GM21447 (cell line): ENCODE data around the gene CIPC.

Experiments used
- ATAC-seq: cut with Tn5 transposase; IDR thresholded peaks from one replicate; pipeline ENCODE4 v1.9.1; 2021; ENCODE audit not compliant: unreplicated experiment

Gene CIPC

DNA sequence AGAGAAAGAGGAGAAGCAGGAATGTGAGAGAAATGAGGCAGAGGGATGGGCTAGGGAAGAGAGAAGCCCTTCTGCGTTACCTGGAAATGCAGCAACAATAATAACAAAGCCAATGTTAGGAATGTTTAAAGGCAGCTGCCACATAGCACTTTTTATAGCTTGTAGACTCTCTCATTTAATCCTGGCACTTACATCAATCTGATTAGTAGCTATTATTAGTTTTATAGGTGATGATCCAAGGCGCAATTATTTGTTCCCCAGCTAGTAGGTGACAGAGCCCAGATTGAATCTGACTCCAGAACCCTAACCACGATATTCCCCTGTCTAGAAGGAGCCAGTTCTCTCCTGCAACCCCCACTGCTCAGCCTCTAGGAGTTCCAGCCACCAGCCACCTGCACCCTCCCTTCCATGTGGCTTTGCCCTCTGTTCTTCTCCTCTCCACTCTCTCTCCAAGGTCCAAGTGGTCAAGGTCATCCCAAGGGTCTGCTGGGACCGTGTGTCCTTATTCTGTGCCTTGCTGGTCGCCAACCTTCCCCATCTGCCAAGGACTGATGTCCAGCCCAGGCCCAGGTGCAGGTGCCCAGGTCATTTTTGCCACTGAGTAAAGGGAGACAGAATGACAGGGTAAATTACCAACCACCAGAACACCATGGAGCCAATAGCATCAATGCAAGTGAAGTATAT, 29.4 kb upstream of the CIPC start:
- no peak for ATAC-seq

DNA sequence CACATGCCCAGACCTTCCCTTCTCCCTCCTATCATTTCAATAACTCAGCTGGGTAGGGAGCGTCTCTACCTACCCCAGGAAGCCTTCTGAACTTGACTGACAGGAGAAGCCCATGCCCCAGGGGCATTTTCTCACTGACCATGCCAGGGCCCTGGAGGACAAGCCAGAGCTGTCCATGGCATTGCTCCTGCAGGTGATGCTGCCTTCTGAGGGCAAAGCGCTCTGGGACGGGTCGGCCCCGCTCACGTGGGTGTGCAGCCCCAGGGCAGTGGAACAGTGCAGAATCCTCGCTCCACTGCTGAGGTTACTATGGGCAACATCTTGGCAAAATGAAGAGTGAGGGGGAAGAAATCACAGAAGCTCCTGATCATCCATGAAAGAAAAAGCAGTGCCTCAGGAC, 28.5 kb upstream of the CIPC start:
- no peak for ATAC-seq

DNA sequence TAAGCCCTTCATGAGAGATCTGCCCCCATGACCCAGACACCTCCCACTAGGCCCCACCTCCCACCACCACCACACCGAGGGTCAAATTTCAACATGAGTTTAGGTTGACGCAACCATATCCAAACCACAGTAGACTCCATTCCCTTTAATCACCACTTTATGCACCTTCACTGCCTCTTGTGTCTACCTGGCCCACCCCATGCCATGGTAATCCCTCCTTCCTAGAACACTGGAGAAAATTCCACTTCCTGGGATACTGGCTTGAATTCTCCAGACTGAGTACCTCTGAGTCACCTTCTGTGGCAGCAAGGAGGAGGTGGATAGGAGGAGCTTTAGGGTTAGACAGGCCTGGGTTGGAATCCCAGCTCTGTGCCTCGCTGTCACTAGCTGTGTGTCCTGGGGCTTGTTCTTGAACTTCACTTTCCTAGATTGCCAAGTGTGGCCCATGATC, 26.1 kb upstream of the CIPC start:
- no peak for ATAC-seq

DNA sequence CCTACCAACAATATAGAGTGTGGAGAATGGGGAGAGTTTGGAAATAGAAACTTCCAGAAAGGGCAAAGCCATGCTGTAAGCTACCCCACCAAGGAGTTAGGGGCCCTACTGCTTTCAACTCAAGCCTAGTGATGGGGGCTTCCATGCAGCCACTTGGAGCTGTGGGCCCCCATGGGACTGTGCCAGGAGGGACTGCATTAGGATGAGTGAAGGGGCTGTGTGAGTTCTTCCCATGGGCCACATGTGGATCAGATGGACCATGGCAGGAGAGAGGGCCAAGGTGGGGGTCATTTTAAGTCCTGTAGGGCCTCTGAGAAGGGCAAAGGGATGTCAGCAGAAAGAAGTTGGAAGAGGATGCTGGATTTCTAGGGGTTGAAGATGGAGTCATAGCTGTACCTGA, 23.1 kb upstream of the CIPC start:
- ATAC-seq, result no peak

DNA sequence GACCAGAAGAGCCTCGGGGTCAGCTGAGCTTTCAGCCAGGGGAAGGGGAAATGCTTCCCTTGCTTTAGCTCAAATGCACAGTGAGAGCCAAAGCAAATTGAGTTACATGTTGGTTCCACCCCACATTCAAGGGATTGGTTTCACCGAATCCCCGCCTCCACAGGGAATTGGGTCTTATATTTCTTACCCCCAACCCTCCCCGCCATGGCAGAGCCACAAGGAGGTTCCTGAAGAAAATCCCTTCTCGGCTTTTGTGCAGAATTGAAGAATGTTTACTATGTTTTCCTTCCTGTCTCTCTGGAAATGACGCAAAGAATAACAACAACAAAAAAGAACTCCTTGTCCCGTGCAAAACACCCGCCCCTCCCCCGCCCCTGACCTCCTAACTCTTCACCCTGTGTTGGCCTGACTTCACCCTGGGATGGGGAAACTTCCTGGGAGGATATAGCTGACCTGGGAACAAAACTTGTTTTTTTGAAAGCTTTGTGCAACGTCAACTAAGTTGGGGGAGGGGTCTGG, 21.9 kb upstream of the CIPC start:
- no peak for ATAC-seq

DNA sequence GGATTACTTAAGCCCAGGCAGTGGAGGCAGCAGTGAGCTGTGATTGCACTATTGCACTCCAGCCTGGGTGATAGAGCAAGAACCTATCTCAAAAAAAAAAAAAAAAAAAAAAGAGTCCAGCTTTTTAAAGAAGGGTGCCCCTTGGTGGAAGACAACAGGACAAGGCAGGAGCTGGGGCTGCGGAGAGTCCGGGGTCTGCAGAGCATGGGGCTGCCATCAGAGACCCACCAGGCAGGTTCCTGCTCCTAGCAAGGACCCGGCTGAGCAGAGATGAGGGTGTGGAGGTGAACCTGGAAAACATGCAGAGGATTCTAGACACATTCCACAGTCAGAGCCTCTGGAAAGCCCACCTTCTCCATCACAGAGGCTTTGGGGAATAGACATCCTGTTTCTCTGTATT, 21.0 kb upstream of the CIPC start:
- ATAC-seq, result no peak

DNA sequence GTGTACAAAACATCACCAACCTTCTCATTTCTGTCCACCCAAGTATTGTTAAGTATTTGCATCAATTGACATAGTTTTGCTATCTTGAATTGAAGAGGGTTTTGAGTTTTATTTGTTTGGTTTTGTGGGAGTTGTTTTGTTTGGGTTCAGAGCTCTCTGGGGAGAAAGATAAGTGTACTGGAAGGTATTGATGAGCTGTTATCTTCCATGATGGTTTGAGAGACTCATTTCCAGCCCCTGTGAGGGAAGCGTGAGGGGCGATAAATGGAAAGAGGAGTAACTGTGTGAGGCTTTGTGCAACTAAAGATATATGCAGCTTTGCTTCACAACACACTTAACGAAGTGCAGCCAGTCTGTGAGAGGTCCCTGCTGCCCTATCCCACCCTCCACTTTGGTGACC, 15.7 kb upstream of the CIPC start:
- ATAC-seq, result no peak

DNA sequence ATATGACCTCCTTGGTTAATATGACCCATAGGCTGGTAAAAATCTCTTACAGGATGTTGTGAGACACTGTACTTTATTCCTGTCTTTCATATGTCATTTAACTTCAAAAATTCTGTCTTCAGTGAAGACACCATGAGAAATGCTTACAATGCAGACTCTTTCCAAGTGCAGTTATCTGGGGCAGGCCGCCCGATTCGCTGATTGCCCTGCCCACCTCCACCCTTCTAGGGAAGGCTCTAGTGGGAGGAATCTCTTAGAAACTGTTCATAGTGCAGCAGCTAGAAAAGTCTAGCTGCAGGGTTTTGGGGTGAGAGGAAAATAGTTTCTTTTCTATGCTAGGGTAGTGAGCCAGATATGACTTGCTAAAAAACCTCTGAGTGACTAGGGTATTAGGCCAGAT, 15.0 kb upstream of the CIPC start:
- ATAC-seq, result no peak

DNA sequence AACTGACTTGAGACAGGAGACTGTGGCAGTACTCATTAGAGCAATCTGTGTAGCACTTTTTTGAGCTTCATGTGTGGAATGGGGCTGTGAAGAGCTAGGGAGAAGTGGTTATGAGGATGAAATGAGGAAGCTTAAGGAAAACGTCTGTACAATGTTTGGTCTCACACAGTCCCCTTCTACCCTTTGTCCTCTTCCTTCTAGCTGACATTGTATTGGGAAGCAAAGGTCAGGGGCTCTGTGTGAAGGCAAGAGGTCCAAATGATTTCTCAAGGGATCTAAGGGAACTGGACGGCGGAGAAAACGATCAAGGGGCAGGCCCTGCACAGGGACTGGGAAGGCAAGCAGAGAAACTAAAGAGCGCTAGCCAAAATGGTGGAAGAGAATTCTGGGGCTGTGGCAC, 13.1 kb upstream of the CIPC start:
- ATAC-seq, result no peak

DNA sequence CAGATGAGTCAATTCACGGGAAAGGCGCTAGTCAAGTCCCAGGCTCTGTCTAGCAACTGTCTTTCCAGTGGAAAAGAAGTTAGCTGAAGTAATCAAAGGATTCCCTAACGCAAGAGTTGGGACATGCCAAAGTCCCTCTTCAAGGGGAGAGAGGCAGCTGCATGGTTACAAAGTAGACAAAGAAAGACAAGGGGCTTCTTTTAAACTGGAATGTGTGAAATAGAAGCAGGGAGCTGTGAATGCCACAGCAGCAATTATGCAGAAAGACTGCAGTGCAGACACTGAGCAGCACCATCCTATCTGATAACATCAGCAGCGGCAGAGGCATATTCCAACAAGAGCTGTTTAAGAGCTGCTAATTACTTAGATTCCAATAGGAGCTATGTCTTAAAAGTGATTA, 12.5 kb upstream of the CIPC start:
- no peak for ATAC-seq

DNA sequence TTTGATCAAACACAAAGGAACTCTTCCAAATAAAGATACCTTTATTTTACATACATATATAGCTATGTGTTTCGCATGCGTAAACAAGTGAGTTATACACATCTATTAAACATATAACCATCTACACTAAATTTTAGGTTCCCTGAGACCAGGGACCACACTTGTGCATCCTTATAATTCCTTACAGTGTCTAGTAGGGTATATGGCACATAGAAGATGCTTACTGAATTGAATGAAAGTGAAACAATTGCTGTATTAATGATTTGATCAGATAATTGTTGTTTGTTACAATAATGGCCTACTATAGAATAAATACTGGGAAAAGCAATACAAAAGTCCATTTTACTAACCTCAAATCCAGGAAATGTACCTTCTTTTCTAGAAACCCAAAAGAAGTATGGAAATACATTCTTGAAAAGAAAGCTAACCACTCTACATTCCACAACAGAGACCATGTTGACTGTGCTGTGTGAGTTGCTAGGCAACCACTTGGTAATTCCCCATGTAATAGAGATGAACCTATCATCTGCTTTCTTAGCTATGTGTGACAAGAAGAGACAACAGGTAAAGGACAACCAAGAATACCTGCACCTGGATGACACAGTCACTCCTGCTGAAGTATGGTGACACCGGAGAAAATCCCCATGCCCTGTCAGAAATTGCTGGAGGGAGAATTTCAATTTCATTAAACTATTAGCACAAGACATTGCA, 11.9 kb upstream of the CIPC start:
- no peak for ATAC-seq

DNA sequence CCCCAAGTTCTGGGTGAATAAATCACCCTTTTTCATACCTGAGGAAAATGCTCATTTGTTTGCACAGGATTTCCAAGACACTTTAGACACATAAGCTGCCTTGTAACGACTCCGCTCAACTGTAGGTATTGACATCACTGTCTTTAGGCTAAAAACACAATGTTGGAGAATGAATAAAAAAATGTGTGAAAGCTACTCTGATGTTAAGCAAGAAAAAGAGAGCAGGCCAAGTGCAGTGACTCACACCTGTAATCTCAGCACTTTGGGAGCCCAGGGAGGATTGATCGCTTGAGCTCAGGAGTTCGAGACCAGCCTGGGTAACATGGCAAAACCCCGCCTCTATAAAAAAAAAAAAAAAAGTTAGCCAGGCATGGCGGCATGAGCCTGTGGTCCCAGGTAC, 11.1 kb upstream of the CIPC start:
- ATAC-seq, result no peak

DNA sequence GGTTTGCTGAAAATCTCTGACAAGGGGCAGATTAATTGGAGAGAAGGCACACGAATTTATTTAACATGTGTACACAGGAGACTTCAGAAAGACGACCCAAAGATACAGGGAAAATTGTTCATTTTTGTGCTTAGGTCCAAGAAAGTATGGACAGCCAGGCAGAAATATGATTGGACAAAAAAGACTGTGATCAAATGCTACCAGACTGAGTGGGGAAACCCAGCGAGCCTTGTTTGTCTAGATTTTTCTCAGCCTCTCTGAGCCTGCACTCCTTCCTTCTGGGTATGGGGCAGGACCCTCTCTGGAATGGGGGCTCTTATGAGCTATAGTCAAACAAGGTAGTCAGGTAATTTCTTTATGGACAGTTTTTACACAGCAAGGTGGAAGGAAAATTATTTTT, 10.4 kb upstream of the CIPC start:
- ATAC-seq, result no peak

DNA sequence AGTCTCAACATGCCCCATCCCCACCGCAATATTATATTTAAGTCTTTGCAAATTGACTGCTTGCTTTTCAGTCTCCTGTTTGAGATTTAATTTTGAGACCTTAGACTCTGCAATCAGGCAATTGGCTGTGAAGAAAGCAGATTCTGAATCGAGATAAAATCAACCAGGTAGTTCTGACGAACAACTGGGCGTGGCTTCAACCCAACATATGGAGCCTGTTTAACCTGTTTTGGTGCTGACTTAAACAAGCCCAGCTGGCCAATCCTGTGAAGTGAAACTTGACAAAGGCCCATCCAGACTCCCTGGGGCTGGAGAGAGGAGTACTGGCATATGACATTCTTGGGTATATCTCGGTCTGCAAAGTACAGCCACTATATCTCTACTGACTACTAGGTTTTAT, 9.8 kb upstream of the CIPC start:
- ATAC-seq, result no peak

DNA sequence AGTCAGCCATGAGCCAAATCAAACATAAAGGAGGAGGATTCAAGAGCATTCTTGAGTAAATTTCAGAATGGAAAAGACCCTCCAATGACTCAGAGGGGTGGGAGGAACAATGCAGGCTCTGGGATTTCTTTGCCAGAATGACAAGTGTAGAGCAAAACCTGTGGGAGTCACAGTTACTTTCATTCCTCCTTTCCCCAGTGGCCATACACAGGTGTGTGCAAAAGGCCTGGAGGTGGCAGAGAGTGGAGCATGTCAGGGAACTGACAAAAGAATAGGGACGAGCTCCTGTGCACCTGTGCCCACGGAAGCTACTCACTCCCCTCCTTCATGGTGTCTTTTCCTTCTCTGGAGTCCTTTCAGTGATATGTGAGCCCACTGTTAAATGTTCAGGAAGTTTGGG, 9.4 kb upstream of the CIPC start:
- ATAC-seq, result no peak

DNA sequence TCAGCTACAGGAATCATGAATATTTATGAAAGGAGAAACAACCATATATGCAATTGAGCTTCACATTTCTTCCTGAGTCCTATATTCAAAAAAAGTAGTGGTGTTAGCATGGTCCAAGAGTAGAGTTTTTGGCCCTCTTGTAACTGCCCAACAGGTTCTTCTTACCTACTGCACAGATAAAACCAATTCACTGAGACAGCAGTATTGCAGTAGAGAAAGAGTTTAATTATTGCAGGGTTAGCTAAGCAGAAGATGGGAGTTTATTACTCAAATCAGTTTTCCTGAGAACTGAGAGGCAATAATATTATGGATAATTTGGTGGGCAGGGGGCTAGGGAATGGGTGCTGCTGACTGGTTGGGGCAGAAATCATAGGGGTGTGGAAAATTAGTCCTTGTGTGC, 6.5 kb upstream of the CIPC start:
- ATAC-seq, result no peak

DNA sequence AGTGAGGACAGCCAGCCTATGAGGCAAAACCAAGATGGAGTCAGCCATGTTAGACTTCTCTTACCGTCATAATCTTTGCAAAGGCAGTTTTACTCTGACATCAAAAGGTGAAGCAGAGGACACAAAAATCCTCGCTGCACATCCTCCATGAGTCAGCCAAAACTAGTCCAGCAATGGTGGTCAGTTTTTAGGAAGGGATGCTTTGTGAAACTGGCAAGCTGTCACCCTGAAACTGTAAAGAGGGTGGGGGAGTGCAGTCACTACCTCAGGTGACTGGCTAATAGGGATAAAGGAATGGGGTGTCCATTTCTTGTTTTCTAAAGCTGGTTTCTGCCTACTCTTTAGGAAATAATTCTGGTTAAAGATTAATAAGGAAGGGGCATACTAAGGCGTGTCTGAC, 5.4 kb upstream of the CIPC start:
- no peak for ATAC-seq

DNA sequence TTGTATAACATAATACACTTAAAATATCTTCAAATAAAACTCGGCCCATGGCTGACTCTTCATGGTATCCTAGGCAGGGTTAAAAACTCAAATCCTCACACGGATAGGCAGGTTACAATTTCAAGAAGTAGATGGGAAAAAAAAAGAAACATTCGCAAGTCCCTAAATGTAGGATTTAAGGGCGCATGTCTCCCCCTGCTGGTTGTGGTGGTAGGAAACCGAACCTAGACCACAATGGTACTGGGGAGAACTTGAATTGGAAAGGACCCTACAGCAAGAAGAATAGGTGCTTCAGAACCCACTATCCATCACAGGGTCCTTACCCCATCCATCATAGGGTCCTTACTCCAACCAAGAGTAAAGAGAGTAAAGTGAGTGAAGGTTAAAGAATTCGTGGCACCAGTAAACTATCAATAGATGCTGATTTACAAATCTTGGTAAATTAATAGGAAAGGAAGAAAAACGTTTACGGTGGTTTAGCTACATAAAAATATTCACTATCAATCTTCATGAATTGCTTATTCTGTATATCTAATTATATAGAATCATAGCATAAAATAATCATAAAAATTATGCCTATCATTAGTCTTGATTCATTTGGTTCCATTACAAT, 3.3 kb upstream of the CIPC start:
- no peak for ATAC-seq

DNA sequence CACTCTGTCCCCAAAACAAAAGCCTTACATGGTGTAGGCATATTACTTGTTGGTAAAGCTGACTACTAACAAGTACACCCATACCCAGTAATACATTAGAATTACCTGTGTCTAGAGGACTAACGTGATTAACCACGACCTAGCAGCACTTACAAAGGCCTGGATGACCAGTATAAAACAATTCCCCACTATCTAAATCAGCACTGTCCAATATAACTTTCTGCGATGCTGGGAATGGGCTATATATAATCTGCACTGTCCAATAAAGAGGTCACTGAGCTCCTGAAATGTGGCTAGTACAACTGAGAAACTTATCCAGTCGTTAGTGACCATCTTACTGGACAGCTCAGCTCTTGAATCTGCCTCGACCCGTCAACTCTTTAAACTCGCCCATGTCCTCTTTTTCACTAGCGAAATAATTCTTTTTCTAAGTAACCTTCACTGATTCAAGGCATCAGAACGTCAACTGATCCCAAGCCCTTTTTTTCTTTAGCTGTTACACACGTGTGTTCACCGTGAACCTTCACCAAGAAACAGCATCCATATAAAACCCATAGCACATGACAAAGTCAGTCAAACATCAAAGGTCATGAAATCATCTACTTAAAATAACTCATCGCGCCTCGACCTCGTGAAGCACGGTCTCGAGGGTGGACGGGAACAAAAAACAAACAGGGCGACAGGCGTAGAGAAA, 905 bp upstream of the CIPC start:
- ATAC-seq, result no peak

DNA sequence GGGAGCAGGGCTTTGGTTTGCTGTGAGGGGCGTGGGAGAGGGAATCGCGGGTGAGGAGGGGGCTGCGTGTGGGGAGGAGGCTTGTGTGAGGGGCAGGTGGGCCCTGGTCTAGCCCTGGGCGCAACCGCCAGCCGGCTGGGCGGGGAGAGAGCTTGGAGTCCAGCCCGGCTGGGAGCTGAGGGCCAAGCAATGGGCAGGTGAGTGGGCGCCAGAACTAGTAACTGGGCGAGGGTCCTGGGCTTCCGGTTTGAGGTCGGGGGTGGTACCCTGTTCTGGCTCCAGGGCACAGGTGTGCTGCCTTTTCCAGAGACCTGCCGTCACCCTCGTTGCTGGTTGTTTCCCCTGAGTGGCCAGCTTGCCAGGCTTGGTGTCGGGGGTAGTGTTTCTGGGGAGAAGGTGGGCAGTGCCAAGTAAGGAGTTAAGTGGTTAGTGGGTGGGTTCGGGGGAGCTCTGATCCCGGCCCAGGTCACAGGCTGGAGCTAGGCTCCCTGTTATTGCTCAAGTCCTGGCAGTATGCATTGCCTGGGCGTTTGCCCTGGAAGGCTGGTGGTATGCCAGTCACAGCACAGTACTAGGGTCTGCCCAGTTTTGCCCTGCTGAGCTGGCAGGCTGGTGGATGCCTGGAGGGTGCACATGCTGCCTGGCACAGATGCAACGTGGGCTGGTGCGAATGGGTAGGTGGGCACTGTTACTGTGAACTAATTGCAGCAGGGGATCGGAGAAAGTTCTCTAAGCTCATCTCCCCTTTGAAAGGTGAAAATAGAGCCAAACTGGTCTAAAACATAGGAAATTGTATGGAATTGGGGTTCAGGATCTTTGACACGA, 683 bp downstream of the CIPC start:
- no peak for ATAC-seq
